HepG2 (cell line): Measurements from ENCODE around the gene NFKBIA. TPM values are rescaled to one million over a fixed set of nuclear protein-coding genes. Genes with fewer than 3 reads are reported as not detected.

Experiments used
- ATF7-NPFF ChIP-seq: sonication (generic); formaldehyde crosslinking; IDR thresholded peaks from 2 replicates; pipeline ENCODE4 v1.8.1; 2023; ENCODE audit warnings: mild to moderate bottlenecking, low read depth, missing genetic modification reagents, moderate library complexity
- BCL3 ChIP-seq: sonication (generic); formaldehyde crosslinking; IDR thresholded peaks from 2 replicates; pipeline ENCODE4 v1.5.1; 2020; ENCODE audit warnings: mild to moderate bottlenecking, missing genetic modification reagents, moderate library complexity
- FIP1L1 ChIP-seq: fragments of 200-400 bp; formaldehyde crosslinking; IDR thresholded peaks from 2 replicates; pipeline ENCODE4 v1.6.1; 2018; ENCODE audit warnings: low read depth, mild to moderate bottlenecking, low read length, moderate library complexity, borderline replicate concordance; ENCODE audit not compliant: insufficient read depth
- GFI1 ChIP-seq: sonication (generic); formaldehyde crosslinking; IDR thresholded peaks from 2 replicates; pipeline ENCODE4 v1.5.0; 2020; ENCODE audit warnings: missing genetic modification reagents, mild to moderate bottlenecking, borderline replicate concordance
- HBP1 ChIP-seq: IDR thresholded peaks from 2 replicates; pipeline ENCODE4 v1.6.1; 2016; ENCODE audit warnings: low read depth, control low read depth
- HMG20A ChIP-seq: IDR thresholded peaks from 2 replicates; pipeline ENCODE4 v1.6.1; 2016; ENCODE audit warnings: borderline replicate concordance
- JARID2 ChIP-seq: sonication (generic); formaldehyde crosslinking; IDR thresholded peaks from 2 replicates; pipeline ENCODE4 v1.8.1; 2023; ENCODE audit warnings: missing genetic modification reagents, inconsistent platforms; ENCODE audit not compliant: insufficient replicate concordance
- KLF15 ChIP-seq: sonication (generic); formaldehyde crosslinking; IDR thresholded peaks from 2 replicates; pipeline ENCODE4 v1.8.1; 2023; ENCODE audit warnings: borderline replicate concordance, mild to moderate bottlenecking, inconsistent platforms, missing genetic modification reagents, mixed read lengths
- KLF16 ChIP-seq, 2 experiments: sonication (generic) in 1 of 2; formaldehyde crosslinking in 1 of 2; IDR thresholded peaks; 2 replicates each; pipeline versions ENCODE4 v1.6.1 to v1.8.0; 2016 to 2023; ENCODE audit warnings: missing genetic modification reagents in 2 of 2, missing compliant biosample characterization in 1 of 2
- KMT2B ChIP-seq: IDR thresholded peaks from 2 replicates; pipeline ENCODE4 v1.6.1; 2016; ENCODE audit warnings: missing genetic modification reagents, missing compliant biosample characterization
- MAFF ChIP-seq: IDR thresholded peaks from 2 replicates; pipeline ENCODE4 v1.6.1; 2011; ENCODE audit warnings: low read depth, low read length, improper control_type of control experiment
- SIN3A ChIP-seq: IDR thresholded peaks from 2 replicates; pipeline ENCODE4 v1.6.1; 2011; ENCODE audit warnings: low read depth, mild to moderate bottlenecking, control low read depth, low read length, borderline replicate concordance
- TBP ChIP-seq: sonication (generic); formaldehyde crosslinking; IDR thresholded peaks from 2 replicates; pipeline ENCODE4 v1.5.0; 2020; ENCODE audit warnings: missing genetic modification reagents
- ZBTB8A ChIP-seq: sonication (generic); formaldehyde crosslinking; IDR thresholded peaks from 2 replicates; pipeline ENCODE4 v1.4.0; 2020; ENCODE audit warnings: mild to moderate bottlenecking, low read depth, missing genetic modification reagents, borderline replicate concordance
- ZNF274 ChIP-seq: sonication (generic); formaldehyde crosslinking; IDR thresholded peaks from 2 replicates; pipeline ENCODE4 v1.5.1; 2020; ENCODE audit warnings: mild to moderate bottlenecking, missing genetic modification reagents
- ZNF746 ChIP-seq: sonication (generic); formaldehyde crosslinking; IDR thresholded peaks from 2 replicates; pipeline ENCODE4 v1.8.0; 2022; ENCODE audit warnings: mild to moderate bottlenecking, missing genetic modification reagents
- ZNF770 ChIP-seq: sonication (generic); formaldehyde crosslinking; IDR thresholded peaks from 2 replicates; pipeline ENCODE4 v1.5.0; 2020; ENCODE audit warnings: mild to moderate bottlenecking, missing genetic modification reagents
- ZNF775 ChIP-seq: sonication (generic); formaldehyde crosslinking; IDR thresholded peaks from 2 replicates; pipeline ENCODE4 v1.4.0; 2020; ENCODE audit warnings: missing genetic modification reagents, mild to moderate bottlenecking, moderate library complexity, borderline replicate concordance
- polyA plus RNA-seq, 8 experiments: library from polyadenylated mRNA; depleted of rRNA in 3 of 8; stranded (reverse) in 7 of 8; unstranded in 1 of 8; fragments of >200 nt; fragmentation: Illumina TruSeq in 4 of 8; extraction: Trizol in 4 of 8; gene quantifications; 2 replicates each; pipeline versions ENCODE4 v1.2.1 to v1.2.3, GENCODE V29; 2011 to 2016; ENCODE audit warnings: low read depth in 4 of 8, missing spikeins in 1 of 8, mixed read lengths in 1 of 8; ENCODE audit not compliant: insufficient read depth in 1 of 8
- total RNA-seq, 5 experiments: library from RNA; depleted of rRNA; stranded (reverse); fragments of >200 nt; fragmentation: Illumina TruSeq; extraction: Trizol; gene quantifications; 2 replicates each; pipeline ENCODE4 v1.2.3, GENCODE V29; 2016; ENCODE audit warnings: low read depth in 1 of 5
- TF ChIP-seq, protein P1 (sequence below): sonication (generic); formaldehyde crosslinking; IDR thresholded peaks from 2 replicates; pipeline ENCODE4 v1.4.0; 2020; ENCODE audit warnings: missing genetic modification reagents

Gene NFKBIA
- total and polyA plus RNA-seq, 2 of the 13 experiments (the other 11 are each of a cell fraction or from before 2014, with no cell fraction given) = 197 to 319 TPM

DNA sequence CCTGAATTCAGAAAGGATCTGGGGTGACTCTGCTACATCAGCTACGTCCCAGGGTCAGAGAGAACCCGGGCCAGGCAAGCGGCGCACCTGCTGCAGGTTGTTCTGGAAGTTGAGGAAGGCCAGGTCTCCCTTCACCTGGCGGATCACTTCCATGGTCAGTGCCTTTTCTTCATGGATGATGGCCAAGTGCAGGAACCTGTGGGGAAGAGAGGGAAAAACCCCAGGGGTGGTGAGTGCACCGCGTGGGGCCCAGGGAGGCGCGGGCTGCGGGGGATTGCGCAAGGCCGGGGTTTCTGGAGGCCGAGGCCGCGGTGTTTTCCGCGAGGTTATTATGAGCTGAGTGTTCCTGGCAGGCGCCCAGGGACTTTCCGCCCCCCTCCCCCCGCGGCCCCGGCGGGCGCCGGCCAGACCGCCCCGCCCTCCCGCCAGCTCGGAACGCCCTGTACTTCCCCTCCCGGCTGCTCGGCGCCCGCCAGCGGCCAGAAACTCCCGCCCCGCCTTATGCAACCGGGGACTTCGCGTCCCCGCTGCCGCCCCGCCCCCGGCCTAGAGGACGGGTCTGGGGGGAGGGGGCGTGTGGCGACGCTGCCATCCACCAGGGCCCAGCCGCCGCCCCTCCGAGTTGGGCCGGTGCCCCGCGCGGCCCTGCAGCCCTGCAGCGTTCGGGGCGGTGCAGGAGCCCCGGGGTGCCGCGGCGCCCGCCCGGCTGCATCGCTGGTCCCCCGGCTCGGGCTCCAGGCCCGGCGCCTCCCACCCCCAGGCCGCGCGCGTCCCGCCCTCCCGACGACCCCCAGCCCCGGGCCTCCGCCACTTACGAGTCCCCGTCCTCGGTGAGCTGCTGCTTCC is 723 bp downstream of the NFKBIA start (continued):
- no peak; the same call in 1 of the 2 replicates for TF ChIP-seq KLF15
- peak; percentile 88 for TF ChIP-seq GFI1
- TF ChIP-seq KLF16 (CRISPR knock-in tag; IDR thresholded peaks at IDR 0.05) = peak; percentile 51 to 99; a peak in 3 of 4 replicates
- TF ChIP-seq FIP1L1 = no peak; the same call in 1 of the 2 replicates
- TF ChIP-seq ZBTB8A (CRISPR knock-in tag) = peak; percentile 68; the same call in 1 of the 2 replicates
- TF ChIP-seq HMG20A (CRISPR knock-in tag) = peak; percentile 92
- TF ChIP-seq ATF7-NPFF = peak; percentile 73; the same call in 1 of the 2 replicates
- TF ChIP-seq ZNF274 = peak; percentile 94
- peak; percentile 82; the same call in 1 of the 2 replicates for TF ChIP-seq BCL3
- TF ChIP-seq, protein P1, sequence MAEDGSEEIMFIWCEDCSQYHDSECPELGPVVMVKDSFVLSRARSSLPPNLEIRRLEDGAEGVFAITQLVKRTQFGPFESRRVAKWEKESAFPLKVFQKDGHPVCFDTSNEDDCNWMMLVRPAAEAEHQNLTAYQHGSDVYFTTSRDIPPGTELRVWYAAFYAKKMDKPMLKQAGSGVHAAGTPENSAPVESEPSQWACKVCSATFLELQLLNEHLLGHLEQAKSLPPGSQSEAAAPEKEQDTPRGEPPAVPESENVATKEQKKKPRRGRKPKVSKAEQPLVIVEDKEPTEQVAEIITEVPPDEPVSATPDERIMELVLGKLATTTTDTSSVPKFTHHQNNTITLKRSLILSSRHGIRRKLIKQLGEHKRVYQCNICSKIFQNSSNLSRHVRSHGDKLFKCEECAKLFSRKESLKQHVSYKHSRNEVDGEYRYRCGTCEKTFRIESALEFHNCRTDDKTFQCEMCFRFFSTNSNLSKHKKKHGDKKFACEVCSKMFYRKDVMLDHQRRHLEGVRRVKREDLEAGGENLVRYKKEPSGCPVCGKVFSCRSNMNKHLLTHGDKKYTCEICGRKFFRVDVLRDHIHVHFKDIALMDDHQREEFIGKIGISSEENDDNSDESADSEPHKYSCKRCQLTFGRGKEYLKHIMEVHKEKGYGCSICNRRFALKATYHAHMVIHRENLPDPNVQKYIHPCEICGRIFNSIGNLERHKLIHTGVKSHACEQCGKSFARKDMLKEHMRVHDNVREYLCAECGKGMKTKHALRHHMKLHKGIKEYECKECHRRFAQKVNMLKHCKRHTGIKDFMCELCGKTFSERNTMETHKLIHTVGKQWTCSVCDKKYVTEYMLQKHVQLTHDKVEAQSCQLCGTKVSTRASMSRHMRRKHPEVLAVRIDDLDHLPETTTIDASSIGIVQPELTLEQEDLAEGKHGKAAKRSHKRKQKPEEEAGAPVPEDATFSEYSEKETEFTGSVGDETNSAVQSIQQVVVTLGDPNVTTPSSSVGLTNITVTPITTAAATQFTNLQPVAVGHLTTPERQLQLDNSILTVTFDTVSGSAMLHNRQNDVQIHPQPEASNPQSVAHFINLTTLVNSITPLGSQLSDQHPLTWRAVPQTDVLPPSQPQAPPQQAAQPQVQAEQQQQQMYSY (CRISPR knock-in tag) = peak; percentile 79; the same call in 1 of the 2 replicates
- peak; percentile 92; the same call in 1 of the 2 replicates for TF ChIP-seq ZNF775 (CRISPR knock-in tag)
- peak; percentile 95 for TF ChIP-seq HBP1 (CRISPR knock-in tag)
- TF ChIP-seq JARID2 (CRISPR knock-in tag) = peak; percentile 94
- TF ChIP-seq KMT2B = peak; percentile 86
- TF ChIP-seq TBP (CRISPR knock-in tag) = 0 out of 2 replicates have a peak, but pooled peaks have one; percentile 69
- peak; percentile 97 for TF ChIP-seq ZNF770 (CRISPR knock-in tag)
- peak; percentile 99 for TF ChIP-seq ZNF746 (CRISPR knock-in tag)
- TF ChIP-seq SIN3A = peak; percentile 95
- no peak for TF ChIP-seq MAFF
